Neuronal stem cell (in vitro differentiated cells): ENCODE data around the gene ADAM15.

Source experiments
- DNase-seq: peaks from one replicate; pipeline ENCODE4 v3.0.0-alpha.2; 2013; ENCODE audit warnings: low spot score
- H2AFZ ChIP-seq: one replicate; pipeline ENCODE4 v1.6.1; 2013; ENCODE audit warnings: mild to moderate bottlenecking, low read length, inconsistent platforms
- H2AK5ac ChIP-seq: 2 replicates; pipeline ENCODE4 v1.6.1; 2013; ENCODE audit warnings: low read depth, mild to moderate bottlenecking, inconsistent platforms, low read length, moderate library complexity, mixed read lengths
- H2BK120ac ChIP-seq: 2 replicates; pipeline ENCODE4 v1.6.1; 2013; ENCODE audit warnings: low read depth, mild to moderate bottlenecking, inconsistent platforms, low read length, moderate library complexity, mixed read lengths
- H2BK12ac ChIP-seq: one replicate; pipeline ENCODE4 v1.6.1; 2013; ENCODE audit warnings: low read length, inconsistent platforms
- H2BK15ac ChIP-seq: 2 replicates; pipeline ENCODE4 v1.6.1; 2013; ENCODE audit warnings: mild to moderate bottlenecking, low read length, inconsistent platforms, mixed read lengths
- H2BK5ac ChIP-seq: one replicate; pipeline ENCODE4 v1.6.1; 2013; ENCODE audit warnings: inconsistent platforms, mild to moderate bottlenecking, low read length, moderate library complexity
- H3K14ac ChIP-seq: one replicate; pipeline ENCODE4 v1.6.1; 2013; ENCODE audit warnings: low read length, inconsistent platforms
- H3K18ac ChIP-seq: 2 replicates; pipeline ENCODE4 v1.6.1; 2013; ENCODE audit warnings: low read length, inconsistent platforms
- H3K23ac ChIP-seq: 2 replicates; pipeline ENCODE4 v1.6.1; 2013; ENCODE audit warnings: low read depth, mild to moderate bottlenecking, mixed read lengths, low read length, inconsistent platforms; ENCODE audit not compliant: poor library complexity
- H3K27ac ChIP-seq: replicated peaks from 3 replicates; pipeline ENCODE4 v1.5.1; 2013; ENCODE audit warnings: low read length, inconsistent platforms
- H3K27me3 ChIP-seq, 3 experiments: 2 replicates each; pipeline ENCODE4 v1.6.1; 2013; ENCODE audit warnings: low read length in 3 of 3, mild to moderate bottlenecking in 2 of 3, inconsistent platforms in 1 of 3, low read depth in 1 of 3, mixed read lengths in 1 of 3, moderate library complexity in 1 of 3; ENCODE audit not compliant: control insufficient read depth in 3 of 3, insufficient read depth in 3 of 3
- H3K36me3 ChIP-seq, 2 donors: replicated peaks in 1 of 2; 2 replicates each; pipeline ENCODE4 v1.6.1; 2013; ENCODE audit warnings: low read length in 2 of 2; ENCODE audit not compliant: control insufficient read depth in 2 of 2, insufficient read depth in 2 of 2
- H3K4ac ChIP-seq: 2 replicates; pipeline ENCODE4 v1.6.1; 2013; ENCODE audit warnings: inconsistent platforms, mild to moderate bottlenecking, low read length, moderate library complexity
- H3K4me1 ChIP-seq, 2 donors: 1 replicate in 1 of 2; 2 replicates in 1 of 2; pipeline ENCODE4 v1.6.1; 2013; ENCODE audit warnings: low read length in 2 of 2, low read depth in 1 of 2; ENCODE audit not compliant: control insufficient read depth in 2 of 2, insufficient read depth in 1 of 2
- H3K4me2 ChIP-seq: one replicate; pipeline ENCODE4 v1.6.1; 2013; ENCODE audit warnings: mild to moderate bottlenecking, low read length, inconsistent platforms; ENCODE audit not compliant: insufficient read depth, poor library complexity, severe bottlenecking
- H3K4me3 ChIP-seq, 2 donors: 2 replicates each; pipeline ENCODE4 v1.5.1; 2013; ENCODE audit warnings: low read length in 2 of 2, mild to moderate bottlenecking in 2 of 2, inconsistent platforms in 1 of 2, moderate library complexity in 1 of 2
- H3K79me1 ChIP-seq: one replicate; pipeline ENCODE4 v1.6.1; 2013; ENCODE audit warnings: low read depth, mild to moderate bottlenecking, inconsistent platforms, low read length, moderate library complexity
- H3K9ac ChIP-seq: one replicate; pipeline ENCODE4 v1.6.1; 2013; ENCODE audit warnings: mild to moderate bottlenecking, low read depth, low read length, inconsistent platforms; ENCODE audit not compliant: poor library complexity
- H3K9me3 ChIP-seq, 2 donors: replicated peaks in 1 of 2; 2 replicates each; pipeline versions ENCODE3 to v1.6.1; 2013; ENCODE audit warnings: low read length in 2 of 2, mild to moderate bottlenecking in 2 of 2, inconsistent platforms in 1 of 2, low read depth in 1 of 2, mixed read lengths in 1 of 2, moderate library complexity in 1 of 2; ENCODE audit not compliant: control insufficient read depth in 2 of 2, insufficient read depth in 1 of 2
- H4K8ac ChIP-seq: one replicate; pipeline ENCODE4 v1.6.1; 2013; ENCODE audit warnings: low read depth, mild to moderate bottlenecking, inconsistent platforms, low read length, moderate library complexity
- H4K91ac ChIP-seq: one replicate; pipeline ENCODE4 v1.6.1; 2013; ENCODE audit warnings: low read length, low read depth, mild to moderate bottlenecking, inconsistent platforms; ENCODE audit not compliant: poor library complexity
- WGBS, 2 donors: extraction: QIAGEN DNeasy Blood & Tissue Kit; methylation state at CpG; one replicate each; pipeline ENCODE4 v1.1.7; 2013; ENCODE audit warnings: missing lambda C conversion rate in 2 of 2, mixed read lengths in 1 of 2; ENCODE audit not compliant: insufficient read length in 2 of 2, insufficient replicate concordance in 1 of 2; ENCODE audit errors: extremely low coverage in 2 of 2; 5-methylcytosine and 5-hydroxymethylcytosine counted together

The ADAM15 gene

DNA sequence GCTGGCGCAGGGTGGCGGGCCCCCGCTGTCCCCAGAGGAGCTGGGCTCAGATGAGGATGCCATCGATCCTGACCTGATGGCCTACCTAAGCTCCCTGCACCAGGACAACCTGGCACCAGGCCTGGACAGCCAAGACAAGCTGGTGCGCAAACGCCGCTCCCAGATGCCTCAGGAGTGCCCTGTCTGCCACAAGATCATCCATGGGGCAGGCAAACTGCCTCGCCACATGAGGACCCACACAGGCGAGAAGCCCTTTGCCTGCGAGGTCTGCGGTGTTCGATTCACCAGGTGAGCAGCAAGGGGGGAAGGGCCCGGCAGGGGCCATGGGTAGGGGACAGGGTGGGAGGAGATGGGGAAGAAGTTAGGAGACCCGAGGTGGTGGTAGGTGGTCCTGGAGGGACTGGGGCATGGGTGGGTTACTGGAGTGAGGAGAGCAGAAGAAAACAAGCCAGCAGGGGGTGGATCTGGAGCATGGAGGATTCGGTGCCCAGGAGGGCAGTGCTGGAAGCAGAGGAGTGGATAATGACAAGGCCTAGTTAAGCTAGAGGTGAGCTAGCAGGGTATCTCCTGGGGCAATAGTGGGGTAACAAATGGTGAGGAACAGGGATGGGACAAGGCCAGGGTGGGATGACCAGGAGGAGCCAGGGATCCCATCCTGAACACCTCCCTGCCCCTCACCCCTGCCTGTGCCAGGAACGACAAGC is 35.4 kb upstream of the ADAM15 start:
- Histone ChIP-seq H3K9me3 (no peaks in the 10 kb centered on the region), H2AFZ (no peak overlapping the region), H3K79me1 (no peaks in the 10 kb centered on the region), H2BK120ac (peak overlapping the region; percentile 77), H2BK5ac (no peak overlapping the region), H3K4me3 (no peak overlapping the region), H3K18ac (no peak overlapping the region), H3K4me2 (no peak overlapping the region), H3K4me1 (peaks cover 31 to 41% of the 10 kb centered on the region in 2 donors), H2AK5ac (peak overlapping the region; percentile 99), H4K91ac (peak overlapping the region; percentile 73), H3K23ac (peak overlapping the region; percentile 52), H2BK12ac (no peak overlapping the region), H4K8ac (no peak overlapping the region), H3K36me3 (peaks cover 14% of the 10 kb centered on the region in 2 donors), H3K4ac (no peak overlapping the region), H3K27me3 (no peaks in the 10 kb centered on the region), H2BK15ac (peak overlapping the region; percentile 95), H3K9ac (peak overlapping the region; percentile 33), H3K27ac (no peak overlapping the region), H3K14ac (no peak overlapping the region)
- WGBS, 2 donors, result no CpG with 5 or more reads among the region's 16 CpGs
- DNase-seq, result no peak

DNA sequence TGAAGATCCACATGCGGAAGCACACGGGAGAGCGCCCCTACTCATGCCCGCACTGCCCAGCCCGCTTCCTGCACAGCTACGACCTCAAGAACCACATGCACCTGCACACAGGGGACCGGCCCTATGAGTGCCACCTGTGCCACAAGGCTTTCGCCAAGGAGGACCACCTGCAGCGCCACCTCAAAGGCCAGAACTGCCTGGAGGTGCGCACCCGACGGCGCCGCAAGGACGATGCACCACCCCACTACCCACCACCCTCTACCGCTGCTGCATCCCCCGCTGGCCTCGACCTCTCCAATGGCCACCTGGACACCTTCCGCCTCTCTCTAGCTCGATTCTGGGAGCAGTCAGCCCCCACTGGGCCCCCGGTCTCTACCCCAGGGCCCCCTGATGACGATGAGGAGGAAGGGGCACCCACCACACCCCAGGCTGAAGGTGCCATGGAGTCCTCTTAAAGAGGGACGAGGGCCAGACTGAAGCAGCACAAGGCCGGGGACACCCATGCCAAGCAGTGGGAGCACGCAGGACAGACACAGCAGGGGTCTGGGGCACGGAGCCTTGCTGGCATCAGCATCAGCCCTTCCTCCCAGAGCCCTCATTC is 34.8 kb upstream of the ADAM15 start:
- H3K27ac ChIP-seq, result peak overlapping the region; percentile 88
- H2BK12ac ChIP-seq, result no peak overlapping the region
- WGBS, 2 donors, result no CpG with 5 or more reads among the region's 26 CpGs
- DNase-seq, result no peak
- peak overlapping the region; percentile 33 for H3K9ac ChIP-seq
- H2BK120ac ChIP-seq, result peak overlapping the region; percentile 77
- H3K18ac ChIP-seq, result peak overlapping the region; percentile 85
- H3K79me1 ChIP-seq, result no peaks in the 10 kb centered on the region
- no peak overlapping the region for H4K8ac ChIP-seq
- no peak overlapping the region for H2AFZ ChIP-seq
- no peaks in the 10 kb centered on the region for H3K27me3 ChIP-seq
- no peak overlapping the region for H3K4me3 ChIP-seq
- H4K91ac ChIP-seq, result peak overlapping the region; percentile 73
- H3K4ac ChIP-seq, result peak overlapping the region; percentile 81
- peak overlapping the region; percentile 95 for H2BK15ac ChIP-seq
- H3K4me2 ChIP-seq, result no peak overlapping the region
- peaks cover 14% of the 10 kb centered on the region in 2 donors for H3K36me3 ChIP-seq
- peaks cover 31 to 37% of the 10 kb centered on the region in 2 donors for H3K4me1 ChIP-seq
- H3K23ac ChIP-seq, result peak overlapping the region; percentile 52
- peak overlapping the region; percentile 99 for H2AK5ac ChIP-seq
- no peak overlapping the region for H3K14ac ChIP-seq
- H2BK5ac ChIP-seq, result peak overlapping the region; percentile 79
- H3K9me3 ChIP-seq, result no peaks in the 10 kb centered on the region

DNA sequence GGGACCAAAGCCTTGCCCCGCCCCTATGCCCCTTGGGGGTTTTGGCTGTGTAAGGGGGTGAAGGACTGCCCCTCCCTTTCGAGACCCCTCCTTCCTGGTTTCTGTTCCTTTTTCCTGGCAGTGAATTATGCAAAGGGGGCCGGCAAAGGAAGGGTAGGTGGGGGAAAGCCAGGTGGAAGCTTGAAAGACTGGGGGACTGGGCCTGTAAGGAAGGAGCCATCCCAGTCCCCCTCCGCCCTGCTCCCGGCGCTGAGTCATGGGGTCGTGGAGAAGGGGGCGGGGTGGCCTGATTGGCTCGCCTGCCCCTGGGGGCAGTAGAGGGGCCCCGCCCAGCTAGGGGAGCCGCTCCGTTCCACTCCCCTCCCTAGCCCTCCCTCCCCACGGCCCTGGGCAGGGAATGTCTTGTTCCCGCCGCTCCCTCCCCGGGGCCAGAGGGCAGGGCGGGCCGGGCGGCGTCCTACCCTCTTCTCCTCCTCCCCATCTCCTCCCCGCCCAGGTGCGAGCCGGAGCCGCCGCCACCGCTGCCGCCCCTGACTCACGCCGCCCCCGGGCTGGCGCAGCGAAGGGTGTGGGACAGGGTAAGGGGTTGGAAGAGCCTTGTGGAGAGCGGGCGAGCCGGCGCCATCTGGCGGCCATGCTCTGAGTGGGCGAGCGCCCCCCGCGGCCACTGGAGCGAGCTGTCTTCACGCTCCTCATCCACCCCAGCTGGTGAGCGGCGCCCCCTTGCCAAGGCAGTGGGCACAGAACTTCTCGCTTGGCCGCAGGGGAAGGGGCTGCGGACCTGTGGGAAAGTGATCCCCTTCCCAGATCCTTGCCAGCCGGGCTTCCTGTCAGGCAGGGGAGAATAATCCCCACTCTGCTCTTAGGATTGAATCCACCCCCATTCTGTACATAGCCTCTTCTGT is 33.8 kb upstream of the ADAM15 start:
- H3K79me1 ChIP-seq, result no peaks in the 10 kb centered on the region
- H3K4me3 ChIP-seq, result peak overlapping the region; percentile 28 to 74
- peak; percentile 87 for DNase-seq
- peak overlapping the region; percentile 68 for H3K4me2 ChIP-seq
- H4K8ac ChIP-seq, result no peak overlapping the region
- H3K9me3 ChIP-seq, result no peaks in the 10 kb centered on the region
- H3K4me1 ChIP-seq, result peaks cover 24 to 30% of the 10 kb centered on the region in 2 donors
- peak overlapping the region; percentile 79 for H2BK5ac ChIP-seq
- no peaks in the 10 kb centered on the region for H3K27me3 ChIP-seq
- H3K14ac ChIP-seq, result no peak overlapping the region
- H2BK120ac ChIP-seq, result no peak overlapping the region
- no peak overlapping the region for H2BK15ac ChIP-seq
- peak overlapping the region; percentile 63 for H2BK12ac ChIP-seq
- peaks cover 14% of the 10 kb centered on the region in 2 donors for H3K36me3 ChIP-seq
- no peak overlapping the region for H4K91ac ChIP-seq
- peak overlapping the region; percentile 99 for H2AK5ac ChIP-seq
- peak overlapping the region; percentile 91 for H2AFZ ChIP-seq
- no CpG with 5 or more reads among the region's 49 CpGs for WGBS, 2 donors
- peak overlapping the region; percentile 88 for H3K27ac ChIP-seq
- peak overlapping the region; percentile 85 for H3K18ac ChIP-seq
- H3K23ac ChIP-seq, result peak overlapping the region; percentile 77
- no peak overlapping the region for H3K4ac ChIP-seq
- peak overlapping the region; percentile 86 for H3K9ac ChIP-seq
